CD4-positive, alpha-beta T cell treated with Interleukin-2 at 100 ng/mL for 4 hours (primary cell): ENCODE data around the gene FAM76B.
A peak's percentile ranks its signal among the peaks of the same experiment; 100 is the strongest.
"Not testable (repeated sequence)": the region's sequence is repeated elsewhere in the genome, so short reads cannot be mapped to it uniquely, and the experiment has no call there.

Source experiments
- DNase-seq: peaks from one replicate; pipeline ENCODE4 v3.0.0-alpha.2; 2020; ENCODE audit warnings: low spot score

The FAM76B gene

DNA sequence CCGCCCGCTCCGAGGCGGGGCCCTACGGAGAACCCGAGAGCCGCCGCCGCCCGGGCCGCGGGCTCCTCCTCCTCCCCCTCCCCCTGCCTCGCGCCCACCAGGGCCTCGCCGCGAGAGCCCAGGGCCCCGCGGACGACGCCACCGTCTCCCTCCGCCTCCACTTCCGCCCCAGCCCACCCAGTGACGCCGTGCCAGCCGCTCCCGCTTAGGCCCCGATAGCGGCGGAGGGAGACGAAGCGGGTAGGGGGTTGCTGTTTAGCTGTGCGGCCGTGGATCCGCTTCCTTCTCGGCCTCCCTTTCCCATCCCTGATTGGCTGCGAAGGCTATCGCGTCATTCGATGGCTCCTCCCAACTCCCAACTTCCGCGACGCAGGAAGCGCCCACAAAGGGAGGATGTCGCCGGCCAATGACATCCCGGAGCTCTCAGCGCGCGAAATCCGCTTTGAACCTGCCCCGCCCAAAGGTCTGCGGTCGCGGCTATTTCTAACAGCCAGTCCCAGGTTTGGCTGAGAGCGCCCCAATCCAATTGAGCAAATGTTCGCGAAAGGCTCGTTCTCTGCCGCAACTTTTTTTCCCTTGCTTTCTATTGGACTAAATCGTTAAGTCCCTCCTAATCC lies at the start of gene FAM76B:
Gene FAM76B, minus strand, starts transcription at position 277 of the 617 bp plus-strand sequence. CDS start 304 bp downstream, outside the sequence.
- peak; percentile 99 for DNase-seq

- peak; percentile 69 for DNase-seq
Measured at GRCh38 chr11:95835768-95836488, 46.3 kb upstream of the FAM76B start.

GRCh38 chr11:95835351-95835750 lies 45.8 kb upstream of the FAM76B start:
- no peak for DNase-seq

GRCh38 chr11:95833378-95833777 lies 43.8 kb upstream of the FAM76B start:
- DNase-seq = no peak

DNA sequence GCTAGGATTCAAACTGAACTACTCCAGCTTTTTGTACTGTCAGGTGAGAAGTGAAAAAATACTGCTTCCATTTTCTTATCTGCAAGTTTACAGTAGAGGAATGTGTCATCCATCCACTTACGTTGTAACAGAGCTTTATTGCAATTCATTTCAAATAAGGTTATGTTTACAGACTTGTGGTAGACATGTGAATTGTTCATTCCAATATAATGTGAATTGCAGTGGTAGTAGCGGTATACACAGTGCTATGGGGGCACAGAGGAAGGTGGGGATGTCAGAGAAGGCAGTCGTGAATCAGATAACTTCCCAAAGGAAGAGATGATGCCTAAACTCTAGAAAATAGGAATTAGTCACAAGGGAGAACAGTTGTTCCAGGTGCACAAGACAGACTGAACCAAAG lies 43.2 kb upstream of the FAM76B start:
- no peak for DNase-seq

- DNase-seq = no peak
Measured at GRCh38 chr11:95831198-95831883, 41.8 kb upstream of the FAM76B start.

DNA sequence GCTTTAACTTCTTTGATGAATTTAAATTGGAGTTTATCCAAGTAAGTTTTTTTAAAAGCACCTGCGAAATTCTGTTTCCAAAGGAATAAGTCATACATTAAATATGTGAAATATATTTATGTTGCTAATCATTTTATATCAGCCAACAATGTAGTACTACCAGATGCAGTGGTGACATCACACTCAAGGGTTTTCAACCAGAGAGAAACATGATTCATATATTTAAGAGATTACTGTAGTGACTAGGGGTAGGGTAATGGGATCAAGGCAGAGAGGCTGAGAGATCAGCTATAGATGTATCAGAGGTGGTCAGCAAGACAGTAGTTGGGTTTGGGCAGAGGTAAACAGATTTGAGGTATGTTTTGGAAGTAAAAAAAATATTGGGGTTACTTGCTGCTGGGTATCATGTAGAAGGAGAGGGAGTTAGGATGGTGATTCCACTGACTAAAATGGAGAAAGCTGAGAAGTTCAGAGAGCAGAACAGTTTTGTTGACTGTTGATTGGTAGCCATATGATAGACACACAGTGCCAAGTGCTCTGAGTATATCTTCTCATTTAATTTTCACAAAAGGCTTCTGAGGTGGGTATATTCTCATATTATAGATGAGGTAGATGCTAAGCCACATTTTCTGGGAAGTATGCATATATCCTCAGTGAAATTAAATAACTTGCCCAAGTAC lies 40.1 kb upstream of the FAM76B start:
- no peak for DNase-seq

GRCh38 chr11:95827696-95828095 lies 38.1 kb upstream of the FAM76B start:
- DNase-seq = no peak

- DNase-seq = no peak
Measured at GRCh38 chr11:95821640-95822039, 32.1 kb upstream of the FAM76B start.

GRCh38 chr11:95816037-95816436 lies 26.5 kb upstream of the FAM76B start:
- DNase-seq = no peak

GRCh38 chr11:95811052-95811451 lies 21.5 kb upstream of the FAM76B start:
- DNase-seq = not testable (repeated sequence)

DNA sequence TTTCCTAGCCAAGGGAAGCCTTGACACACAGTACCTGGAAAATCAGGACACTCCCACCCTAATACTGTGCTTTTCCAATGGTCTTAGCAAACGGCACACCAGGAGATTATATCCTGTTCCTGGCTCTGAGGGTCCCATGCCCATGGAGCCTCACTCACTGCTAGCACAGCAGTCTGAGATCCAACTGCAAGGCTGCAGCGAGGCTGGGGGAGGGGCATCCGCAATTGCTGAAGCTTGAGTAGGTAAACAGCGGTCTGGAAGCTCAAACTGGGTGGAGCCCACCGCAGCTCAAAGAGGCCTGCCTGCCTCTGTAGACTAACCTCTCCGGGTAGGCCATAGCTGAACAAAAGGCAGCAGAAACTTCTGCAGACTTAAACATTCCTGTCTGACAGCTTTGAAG lies 16.9 kb upstream of the FAM76B start:
- not testable (repeated sequence) for DNase-seq

DNA sequence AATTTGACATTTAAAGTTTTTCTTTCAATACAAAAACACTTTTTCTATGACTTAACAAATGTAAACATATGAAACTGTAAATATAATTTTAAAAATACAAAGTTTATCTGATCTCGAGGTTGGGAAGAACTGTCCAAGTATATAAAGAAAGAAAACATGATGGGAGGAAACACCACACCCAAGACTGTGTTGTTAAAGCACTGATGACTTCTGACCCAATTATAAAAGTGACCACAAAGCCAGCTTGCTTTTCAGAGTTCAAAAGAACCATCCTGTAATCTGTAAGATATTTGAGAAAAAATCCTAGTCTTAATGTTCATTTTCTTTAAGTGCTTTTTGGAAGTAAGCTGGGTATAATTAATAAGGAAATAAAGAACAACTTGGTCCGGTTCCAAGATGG lies 16.3 kb upstream of the FAM76B start:
- DNase-seq = no peak

- DNase-seq = no peak
Measured at GRCh38 chr11:95803973-95804372, 14.4 kb upstream of the FAM76B start.

GRCh38 chr11:95802806-95803205 lies 13.2 kb upstream of the FAM76B start:
- no peak for DNase-seq

GRCh38 chr11:95800438-95800837 lies 10.9 kb upstream of the FAM76B start:
- no peak for DNase-seq

DNA sequence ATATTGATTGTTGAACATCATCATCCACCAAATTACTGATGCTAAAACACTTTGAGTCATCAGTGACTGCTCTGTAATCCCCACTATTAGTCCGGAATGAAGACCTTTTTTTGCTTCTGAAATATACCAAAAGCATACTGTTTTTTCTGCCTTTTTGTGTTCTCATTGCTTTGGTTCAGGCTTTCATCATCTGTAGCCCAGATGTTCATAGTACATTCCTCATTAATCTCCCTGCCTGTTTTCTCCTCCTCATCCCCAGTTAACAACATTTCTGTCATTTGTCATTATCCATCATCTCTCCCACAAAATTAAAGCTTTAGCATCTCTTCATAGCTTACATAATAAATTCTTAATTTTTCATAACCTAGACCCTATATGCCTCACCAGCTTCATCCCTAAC lies 10.0 kb upstream of the FAM76B start:
- no peak for DNase-seq

- DNase-seq = no peak
Measured at GRCh38 chr11:95796501-95796900, 6.9 kb upstream of the FAM76B start.

GRCh38 chr11:95795627-95796295 lies 6.2 kb upstream of the FAM76B start:
- no peak for DNase-seq

DNA sequence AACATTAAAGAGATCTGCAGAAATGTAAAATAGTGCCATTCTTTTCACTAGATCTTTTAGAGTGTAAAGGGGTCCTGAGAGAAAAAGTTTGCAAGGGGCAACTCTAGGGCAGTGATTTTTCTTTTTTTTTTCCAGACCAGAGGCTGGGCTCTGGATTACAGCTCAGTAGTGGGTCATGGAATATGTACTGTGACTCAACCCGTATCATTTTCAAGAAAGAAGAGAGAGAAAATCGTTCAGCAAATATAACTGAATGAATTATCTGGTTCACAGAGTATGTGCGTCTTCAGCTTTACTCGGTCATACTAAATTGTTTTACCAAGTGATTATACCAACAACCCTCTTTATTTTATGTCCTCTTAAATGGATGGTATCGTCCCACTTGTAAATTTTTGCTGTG lies 4.5 kb upstream of the FAM76B start:
- DNase-seq = no peak

- no peak for DNase-seq
Measured at GRCh38 chr11:95793116-95793515, 3.5 kb upstream of the FAM76B start.

DNA sequence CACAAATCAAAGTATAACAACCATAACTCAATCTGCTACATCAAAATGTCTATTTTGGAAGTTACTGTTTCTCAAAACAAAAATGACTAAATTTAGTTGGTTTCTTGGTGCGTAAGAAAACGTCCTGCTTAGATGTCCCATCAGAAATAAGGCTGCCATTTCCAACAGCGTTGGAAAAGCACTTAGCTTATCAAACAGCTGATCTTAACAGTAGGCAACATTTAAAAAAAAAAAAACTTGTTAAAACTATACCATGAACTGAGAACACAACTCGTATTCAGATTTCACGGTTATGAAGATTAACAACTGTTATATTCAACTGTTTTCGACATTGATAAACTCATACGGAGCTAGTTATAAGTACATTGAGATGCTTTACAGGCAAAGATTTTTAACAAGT lies 3.1 kb upstream of the FAM76B start:
- no peak for DNase-seq
